Fibroblast of peridontal ligament (primary cell): ENCODE results near the gene EPB41.

Experiments
- DNase-seq: peaks from one replicate; pipeline ENCODE4 v3.0.0-alpha.2; 2010; ENCODE audit errors: extremely low read depth

Gene EPB41

DNA sequence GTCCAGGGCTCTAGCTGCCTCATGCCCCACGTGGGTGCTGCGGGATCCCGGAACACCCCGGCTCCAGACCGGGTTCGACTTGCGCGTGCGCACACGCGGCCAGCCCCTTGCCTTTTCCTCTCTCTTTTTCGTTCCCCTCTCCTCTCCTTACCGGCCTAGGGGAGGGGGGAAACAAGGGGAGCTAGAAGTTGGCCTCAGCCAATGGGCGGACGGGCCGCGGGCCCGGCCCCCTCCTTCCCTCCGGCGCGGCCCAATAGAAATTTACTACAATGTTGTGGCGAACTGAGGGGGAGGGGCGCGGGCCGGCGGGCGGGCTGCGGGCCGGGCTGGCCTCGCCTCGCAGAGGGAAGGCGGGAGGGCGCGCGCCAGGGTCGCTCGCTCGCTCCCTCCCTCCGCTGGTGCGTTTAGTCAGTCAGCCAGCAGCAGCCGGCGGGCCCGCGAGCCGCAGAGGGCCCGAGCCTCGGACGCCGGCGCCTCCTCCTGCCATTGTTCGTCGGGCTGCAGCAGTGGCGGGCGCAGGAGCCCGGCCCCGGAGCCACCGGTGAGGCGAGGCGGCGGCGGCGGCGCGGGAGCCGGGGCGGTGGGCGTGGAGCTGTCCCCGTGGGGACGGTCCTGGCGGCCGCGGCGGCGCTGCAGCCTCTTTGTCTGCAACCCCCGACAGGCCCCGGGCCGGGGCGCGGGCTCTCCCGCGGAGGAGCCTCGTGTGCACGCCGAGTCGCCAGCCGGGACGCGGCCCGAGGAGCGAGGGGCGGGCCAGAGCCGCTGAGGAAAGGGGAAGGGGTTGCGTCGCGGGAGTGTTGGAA is at the start of gene EPB41:
Gene EPB41, plus strand, starts transcription at position 342 of the 803 bp plus-strand sequence. CDS start 72,869 bp downstream, outside the sequence.
- DNase-seq, result peak; percentile 81

DNA sequence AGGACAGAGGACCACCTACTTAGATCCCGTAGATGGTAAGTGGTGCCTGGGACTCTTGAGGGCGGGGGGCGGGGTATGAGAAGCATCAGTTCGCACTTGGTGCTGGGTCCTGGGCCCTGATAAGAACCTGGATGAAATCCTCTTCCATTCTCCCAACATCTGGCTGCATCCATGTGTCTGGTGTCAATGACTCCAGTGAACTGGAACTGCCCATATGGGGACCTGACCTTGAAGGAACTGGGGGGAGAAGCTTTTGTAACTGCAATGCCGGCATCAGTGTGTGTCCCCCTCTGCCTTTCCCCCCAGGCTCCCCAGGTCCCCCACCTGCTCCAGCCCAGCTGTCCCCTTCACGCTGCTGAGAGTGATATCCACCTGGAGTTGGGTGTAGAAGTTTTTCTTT is 49.7 kb upstream of the EPB41 start:
- no peak for DNase-seq

DNA sequence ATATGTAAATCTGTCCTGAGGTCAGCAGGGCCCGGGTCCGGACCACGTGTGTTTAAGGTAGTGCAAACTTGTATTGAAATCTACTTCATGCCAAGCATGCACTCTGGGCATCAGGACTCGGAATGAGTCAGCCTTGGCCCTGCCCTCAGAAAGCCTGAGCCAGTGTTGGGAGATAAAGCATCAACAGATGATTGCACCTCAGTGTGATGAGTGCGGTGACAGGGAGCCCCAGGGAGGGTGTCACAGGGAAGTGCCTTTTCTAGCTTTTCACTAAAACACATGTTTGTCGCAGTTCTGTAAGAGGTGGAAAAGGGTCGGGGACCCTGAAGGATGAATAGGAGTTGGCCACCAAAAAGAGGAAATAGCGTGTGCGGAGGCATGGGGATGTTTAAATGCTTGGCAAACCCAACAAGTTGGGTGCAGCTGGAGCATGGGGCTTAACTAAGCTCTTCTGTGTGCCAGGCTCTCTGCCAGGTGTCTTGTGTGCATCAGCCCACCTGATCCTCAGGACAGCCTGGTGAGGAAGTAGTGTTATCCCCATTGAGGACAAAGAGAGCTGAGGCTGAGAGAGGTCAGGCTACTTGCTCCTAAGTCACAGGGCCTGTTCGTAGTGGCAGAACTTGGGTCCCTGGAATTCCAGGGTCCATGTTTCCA is 48.2 kb upstream of the EPB41 start:
- no peak for DNase-seq

DNA sequence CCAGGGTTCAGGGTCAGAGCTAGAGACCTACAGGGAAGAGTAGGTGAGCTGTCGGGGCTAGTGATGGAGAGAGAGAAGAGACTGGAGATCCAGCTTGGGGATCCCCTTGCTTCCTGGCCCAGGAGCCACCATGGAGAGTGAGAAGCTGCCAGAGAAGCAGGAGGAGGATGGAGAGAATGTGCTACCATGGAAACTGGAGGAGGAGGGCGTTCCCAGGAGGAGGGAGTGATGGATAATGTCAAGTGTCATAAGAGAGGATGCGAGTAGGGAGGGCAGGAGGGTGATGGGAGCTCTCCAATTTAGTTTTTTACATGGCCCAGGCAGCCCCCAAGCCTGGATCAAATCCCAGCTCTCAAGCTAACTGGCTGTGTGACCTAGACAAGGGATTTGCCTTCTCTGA is 46.5 kb upstream of the EPB41 start:
- no peak for DNase-seq

DNA sequence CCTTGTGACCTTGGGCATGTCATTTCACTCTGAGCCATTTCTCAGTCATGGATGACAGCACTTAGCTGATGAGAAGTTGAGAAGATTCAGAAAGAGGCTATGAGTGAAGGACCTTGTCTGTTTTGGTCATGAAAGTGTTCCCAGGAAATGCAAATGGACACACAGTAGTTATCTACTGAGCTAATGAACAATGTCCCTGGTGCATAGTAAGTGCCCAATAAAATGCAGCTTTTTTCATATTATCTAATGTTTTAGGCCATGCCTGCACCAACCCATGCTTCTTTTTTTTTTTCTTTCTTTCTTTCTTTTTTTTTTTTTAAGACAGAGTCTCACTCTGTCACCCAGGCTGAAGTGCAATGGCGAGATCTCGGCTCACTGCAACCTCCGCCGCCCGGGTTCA is 44.4 kb upstream of the EPB41 start:
- DNase-seq, result no peak

DNA sequence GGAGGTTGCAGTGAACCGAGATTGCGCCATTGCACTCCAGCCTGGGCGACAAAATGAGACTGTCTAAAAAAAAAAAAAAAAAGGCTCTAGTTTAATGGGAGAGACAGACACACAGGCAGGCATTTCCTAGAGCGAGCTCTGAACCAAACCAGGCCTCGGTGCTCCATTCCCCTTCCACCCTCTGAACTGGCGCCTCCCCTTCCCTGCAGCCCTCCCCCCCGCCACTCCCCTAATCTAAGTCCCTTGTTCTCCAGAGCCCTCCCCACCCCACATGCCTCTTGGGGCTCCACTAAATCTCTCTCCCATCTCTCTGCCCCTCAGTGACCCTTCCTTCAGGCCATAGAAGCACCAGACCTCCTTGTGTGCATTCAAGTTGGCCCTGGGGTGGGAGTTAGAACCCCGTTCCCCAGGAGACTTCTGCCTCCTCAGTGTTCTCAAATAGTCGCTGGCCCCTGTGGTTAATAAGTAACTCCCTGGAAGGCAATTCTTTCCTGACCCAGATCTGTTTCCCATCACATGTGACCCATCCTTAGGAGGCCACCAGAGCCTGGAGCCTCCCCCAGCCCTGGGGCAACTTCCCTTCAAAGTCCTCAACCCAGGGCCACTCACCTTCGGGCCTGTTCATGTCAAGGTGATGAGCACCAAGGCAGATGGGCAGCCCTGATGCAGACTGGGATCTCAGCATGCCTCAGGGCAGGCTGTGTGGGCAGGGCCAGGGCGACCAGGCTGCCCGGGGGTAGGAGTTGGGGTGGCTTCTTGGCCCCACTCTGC is 42.6 kb upstream of the EPB41 start:
- no peak for DNase-seq

DNA sequence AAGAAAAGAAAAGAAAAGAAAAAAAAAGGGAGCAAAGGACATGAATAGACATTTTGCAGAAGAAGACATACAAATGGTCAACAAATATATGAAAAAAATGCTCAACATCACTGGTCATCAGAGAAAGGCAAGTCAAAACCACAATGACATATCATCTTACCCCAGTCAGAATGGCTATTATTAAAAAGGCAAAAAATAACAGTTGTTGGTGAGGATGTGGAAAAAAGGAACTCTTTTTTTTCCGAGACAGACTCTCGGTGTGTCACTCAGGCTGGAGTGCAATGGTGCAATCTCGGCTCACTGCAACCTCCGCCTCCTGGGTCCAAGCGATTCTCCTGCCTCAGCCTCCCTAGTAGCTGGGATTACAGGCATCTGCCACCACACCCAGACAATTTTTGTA is 39.2 kb upstream of the EPB41 start:
- peak; percentile 24 for DNase-seq

- peak; percentile 76 for DNase-seq
Observed at GRCh38 chr1:28877132-28877781, 37.1 kb upstream of the EPB41 start.

DNA sequence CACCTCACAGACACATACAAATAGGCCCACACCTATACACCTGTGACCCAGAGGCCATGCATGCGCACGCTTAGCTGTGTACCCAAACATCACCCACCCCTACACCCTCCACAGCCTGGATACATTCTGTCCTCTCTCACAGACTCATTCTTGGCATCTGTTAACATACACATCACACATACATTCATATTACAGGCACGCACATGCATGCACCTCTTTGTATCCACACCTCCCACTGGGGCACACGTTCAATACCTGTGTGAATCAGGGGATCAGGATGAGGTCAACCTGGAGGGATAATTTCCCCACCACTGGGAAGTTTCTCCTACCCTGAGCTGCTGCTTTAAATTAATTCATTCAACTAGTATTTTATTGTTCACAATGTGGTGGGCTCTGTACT is 35.6 kb upstream of the EPB41 start:
- no peak for DNase-seq

DNA sequence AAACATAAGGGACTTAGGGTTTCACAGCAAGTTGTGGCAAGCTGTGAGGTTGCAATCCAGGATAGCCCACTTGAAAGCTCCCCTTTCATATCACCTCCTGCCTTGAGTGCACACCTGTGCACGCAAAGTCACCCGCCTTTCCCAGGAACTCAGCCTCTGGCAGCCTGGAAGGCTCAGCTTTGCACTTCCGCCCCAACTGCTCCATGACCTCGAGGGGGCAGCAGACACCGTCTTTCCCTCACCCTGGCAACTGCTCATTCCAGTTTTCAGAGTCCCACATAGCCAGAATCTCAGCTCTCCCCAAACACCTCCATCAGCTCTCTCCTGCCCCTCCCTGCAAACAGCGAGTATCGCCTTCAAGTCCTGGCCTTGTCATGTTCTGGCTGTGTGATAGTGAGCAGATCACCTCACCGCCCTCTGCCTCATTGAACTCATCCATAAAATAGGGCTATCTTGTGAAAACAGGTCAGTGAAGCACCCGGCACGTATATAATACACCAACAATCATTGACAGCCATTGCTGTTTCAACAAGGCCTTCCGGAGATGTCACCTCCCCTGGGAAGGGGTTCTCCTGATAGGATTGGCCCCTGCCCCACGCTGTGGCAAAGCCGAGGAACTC is 32.2 kb upstream of the EPB41 start:
- DNase-seq, result peak; percentile 90

GRCh38 chr1:28883242-28883616 is 31.1 kb upstream of the EPB41 start:
- DNase-seq, result no peak

GRCh38 chr1:28885472-28885877 is 28.9 kb upstream of the EPB41 start:
- DNase-seq, result no peak

- no peak for DNase-seq
Observed at GRCh38 chr1:28885977-28886730, 28.2 kb upstream of the EPB41 start.

GRCh38 chr1:28886731-28887418 is 27.5 kb upstream of the EPB41 start:
- DNase-seq, result peak; percentile 60

DNA sequence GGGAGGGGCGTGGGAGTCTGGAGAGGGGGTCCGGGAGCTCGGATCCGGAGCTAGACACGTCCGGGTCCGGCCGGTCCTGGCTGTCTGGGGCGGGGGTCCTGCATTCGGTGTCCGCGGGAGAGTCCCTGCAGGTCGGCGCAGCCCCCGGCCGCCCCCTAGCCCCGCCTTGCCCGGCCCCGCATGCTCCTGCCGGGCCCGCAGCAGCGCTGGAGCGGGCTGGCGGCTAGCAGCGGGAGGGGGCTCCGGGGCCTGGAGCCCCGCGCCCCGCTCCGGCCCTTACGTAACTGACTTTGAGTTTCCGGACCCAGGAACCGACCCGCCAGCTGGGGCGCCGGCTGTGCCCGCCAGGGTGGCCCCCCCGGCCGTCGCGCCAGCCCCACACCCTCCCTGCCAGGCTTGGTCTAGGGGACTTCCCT is 26.9 kb upstream of the EPB41 start:
- no peak for DNase-seq

DNA sequence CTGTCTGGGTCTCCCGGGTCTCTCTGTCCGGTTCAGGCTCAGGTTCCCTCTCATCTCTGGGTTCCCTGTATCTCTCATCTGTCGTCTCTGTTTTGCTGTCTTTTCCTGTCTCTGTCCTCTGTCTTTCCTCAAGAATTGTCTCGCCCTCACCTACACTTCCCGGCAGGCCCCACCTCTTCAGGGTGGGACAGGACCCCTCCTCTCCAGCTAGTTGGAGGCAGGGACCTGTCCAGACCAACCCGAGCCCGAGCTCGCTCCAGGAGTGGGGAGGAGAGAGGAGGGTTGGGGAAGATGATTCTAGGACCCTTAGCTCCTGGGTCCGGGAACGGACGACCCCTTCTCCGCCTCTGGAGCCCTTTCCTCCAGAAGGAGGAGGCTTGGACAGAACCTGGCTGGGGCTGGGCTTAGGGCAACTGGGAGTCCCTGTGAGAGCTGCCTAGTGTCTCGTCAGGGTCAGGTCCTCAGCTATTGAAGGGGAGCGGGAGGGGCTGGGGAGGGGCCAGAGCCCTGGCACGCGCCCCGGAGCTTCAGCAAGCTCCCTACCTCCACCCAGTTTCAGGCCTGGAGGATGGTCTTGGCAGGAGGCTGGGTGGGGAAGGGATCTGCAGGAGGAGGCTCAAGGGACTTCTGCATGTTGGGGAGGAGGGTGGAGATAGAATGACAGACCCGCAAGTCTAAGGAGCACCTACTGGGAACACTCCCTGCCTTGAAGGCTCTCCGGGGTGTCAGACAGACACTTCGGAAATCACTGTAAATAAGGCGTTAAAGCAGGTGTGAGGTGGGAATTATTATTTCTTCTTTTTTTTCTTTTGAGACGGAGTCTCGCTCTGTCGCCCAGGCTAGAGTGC is 26.3 kb upstream of the EPB41 start:
- no peak for DNase-seq

GRCh38 chr1:28888915-28889314 is 25.5 kb upstream of the EPB41 start:
- no peak for DNase-seq

GRCh38 chr1:28889357-28889756 is 25.0 kb upstream of the EPB41 start:
- no peak for DNase-seq

- no peak for DNase-seq
Observed at GRCh38 chr1:28890435-28890834, 23.9 kb upstream of the EPB41 start.
